GM12878 (cell line): ENCODE data around the gene EGR1. TPM values are rescaled to one million over a fixed set of nuclear protein-coding genes. Genes with fewer than 3 reads are reported as not detected.
A peak's percentile ranks its signal among the peaks of the same experiment; 100 is the strongest.

Experiments
- CEBPB ChIP-seq, 2 experiments: fragments of 150-350 bp in 1 of 2; IDR thresholded peaks; 2 replicates each; pipeline ENCODE4 v1.6.1; 2012 to 2014; ENCODE audit warnings: low read depth in 2 of 2, low read length in 2 of 2, borderline replicate concordance in 1 of 2, inconsistent platforms in 1 of 2
- CHD4 ChIP-seq: fragments of 200-600 bp; sonication (generic); IDR thresholded peaks from 2 replicates; pipeline ENCODE4 v1.6.1; 2016; ENCODE audit warnings: mild to moderate bottlenecking
- FOS ChIP-seq: IDR thresholded peaks from 3 replicates; pipeline ENCODE4 v1.6.1; 2011; ENCODE audit warnings: borderline replicate concordance; ENCODE audit not compliant: insufficient read length; ENCODE audit errors: extremely low read depth
- IKZF1 ChIP-seq: fragments of 450-650 bp; conservative IDR thresholded peaks from 2 replicates; pipeline ENCODE4 v1.6.1; 2017; ENCODE audit warnings: antibody characterized with exemption, mild to moderate bottlenecking
- IRF4 ChIP-seq: IDR thresholded peaks from 2 replicates; pipeline ENCODE4 v1.6.1; 2011; ENCODE audit warnings: low read depth, low read length
- JUNB ChIP-seq: IDR thresholded peaks from 2 replicates; pipeline ENCODE4 v1.6.1; 2016; ENCODE audit warnings: antibody characterized with exemption, mild to moderate bottlenecking
- MEF2A ChIP-seq: IDR thresholded peaks from 2 replicates; pipeline ENCODE4 v1.6.1; 2011; ENCODE audit warnings: low read depth, mild to moderate bottlenecking, low read length, moderate library complexity; ENCODE audit not compliant: insufficient read depth
- MXI1 ChIP-seq: fragments of 150-350 bp; IDR thresholded peaks from 2 replicates; pipeline ENCODE4 v1.6.1; 2011; ENCODE audit warnings: low read depth, mild to moderate bottlenecking, inconsistent platforms, low read length, improper control_type of control experiment
- MYC ChIP-seq: IDR thresholded peaks from 2 replicates; pipeline ENCODE4 v1.6.1; 2011; ENCODE audit warnings: mild to moderate bottlenecking, low read length, moderate library complexity, inconsistent platforms; ENCODE audit not compliant: insufficient read depth, insufficient replicate concordance, insufficient read length, severe bottlenecking
- NFYA ChIP-seq: IDR thresholded peaks from 2 replicates; pipeline ENCODE4 v1.6.1; 2011; ENCODE audit warnings: low read depth, mild to moderate bottlenecking, low read length, improper control_type of control experiment, borderline replicate concordance
- NR2C2 ChIP-seq: IDR thresholded peaks from 2 replicates; pipeline ENCODE4 v1.6.1; 2011; ENCODE audit warnings: borderline replicate concordance, low read depth; ENCODE audit not compliant: control insufficient read depth, insufficient read length
- RAD21 ChIP-seq: IDR thresholded peaks from 2 replicates; pipeline ENCODE4 v1.6.1; 2011; ENCODE audit warnings: mild to moderate bottlenecking, low read depth, low read length, moderate library complexity; ENCODE audit not compliant: insufficient read depth
- SIX5 ChIP-seq: IDR thresholded peaks from 2 replicates; pipeline ENCODE4 v1.6.1; 2011; ENCODE audit warnings: mild to moderate bottlenecking, low read depth, low read length, moderate library complexity; ENCODE audit not compliant: severe bottlenecking
- STAT3 ChIP-seq: IDR thresholded peaks from 2 replicates; pipeline ENCODE4 v1.6.1; 2011; ENCODE audit warnings: low read depth, low read length, improper control_type of control experiment
- TARDBP ChIP-seq: IDR thresholded peaks from 2 replicates; pipeline ENCODE4 v1.6.1; 2016; ENCODE audit warnings: borderline replicate concordance
- TCF12 ChIP-seq: IDR thresholded peaks from 2 replicates; pipeline ENCODE4 v1.6.1; 2011; ENCODE audit warnings: low read depth, mild to moderate bottlenecking, low read length
- TCF3 ChIP-seq: IDR thresholded peaks from 2 replicates; pipeline ENCODE4 v1.6.1; 2012; ENCODE audit warnings: low read depth, mild to moderate bottlenecking, low read length, borderline replicate concordance; ENCODE audit not compliant: insufficient read depth
- polyA plus RNA-seq, 11 experiments: library from polyadenylated mRNA; depleted of rRNA in 4 of 11; unstranded in 6 of 11; stranded (reverse) in 5 of 11; fragments of >200 nt; fragmentation: Nextera tagmentation in 4 of 11; fragmentation: Illumina TruSeq in 1 of 11; extraction: Ambion mirVana in 4 of 11; extraction: Trizol in 1 of 11; gene quantifications; 1 replicate in 1 of 11; 2 replicates in 10 of 11; pipeline versions ENCODE4 v1.2.1 to v1.2.3, GENCODE V29; 2011 to 2016; ENCODE audit warnings: inconsistent platforms in 2 of 11, missing spikeins in 2 of 11, low read depth in 1 of 11
- total RNA-seq, 4 experiments: library from RNA; depleted of rRNA in 3 of 4; stranded (reverse); fragments of >200 nt in 3 of 4; fragmentation: Illumina TruSeq in 1 of 4; extraction: Trizol in 1 of 4; gene quantifications; 2 replicates each; pipeline versions ENCODE4 v1.2.1 to v1.2.3, GENCODE V29; 2013 to 2021
- TF ChIP-seq, protein P1 (sequence below), 3 experiments: IDR thresholded peaks in 2 of 3; conservative IDR thresholded peaks in 1 of 3; 2 replicates each; pipeline ENCODE4 v1.5.1; 2011; ENCODE audit warnings: low read depth in 3 of 3, low read length in 3 of 3, mild to moderate bottlenecking in 3 of 3, control low read depth in 2 of 3, moderate library complexity in 2 of 3, inconsistent platforms in 1 of 3, mixed read lengths in 1 of 3; ENCODE audit not compliant: control insufficient read depth in 2 of 3, insufficient read depth in 1 of 3; ENCODE audit errors: extremely low read depth in 1 of 3
- TF ChIP-seq, protein P2 (sequence below): fragments of 450-650 bp; IDR thresholded peaks from 2 replicates; pipeline ENCODE4 v1.6.1; 2014; ENCODE audit warnings: mild to moderate bottlenecking
- TF ChIP-seq, protein P3 (sequence below): fragments of 450-650 bp; IDR thresholded peaks from 2 replicates; pipeline ENCODE4 v1.6.1; 2017; ENCODE audit warnings: low read depth, mild to moderate bottlenecking, moderate library complexity
- TF ChIP-seq, protein P4 (sequence below): fragments of 450-650 bp; formaldehyde crosslinking; IDR thresholded peaks from 2 replicates; pipeline ENCODE4 v1.4.0; 2020; ENCODE audit warnings: mild to moderate bottlenecking, moderate library complexity
- TF ChIP-seq, protein P5 (sequence below): IDR thresholded peaks from 2 replicates; pipeline ENCODE4 v1.6.1; 2011; ENCODE audit warnings: low read depth, low read length, improper control_type of control experiment, borderline replicate concordance

EGR1 gene
- total and polyA plus RNA-seq, 10 of the 15 experiments (the other 5 are each of a cell fraction or from before 2014, with no cell fraction given): 0.89 to 7.3 (median 2.5) TPM

DNA sequence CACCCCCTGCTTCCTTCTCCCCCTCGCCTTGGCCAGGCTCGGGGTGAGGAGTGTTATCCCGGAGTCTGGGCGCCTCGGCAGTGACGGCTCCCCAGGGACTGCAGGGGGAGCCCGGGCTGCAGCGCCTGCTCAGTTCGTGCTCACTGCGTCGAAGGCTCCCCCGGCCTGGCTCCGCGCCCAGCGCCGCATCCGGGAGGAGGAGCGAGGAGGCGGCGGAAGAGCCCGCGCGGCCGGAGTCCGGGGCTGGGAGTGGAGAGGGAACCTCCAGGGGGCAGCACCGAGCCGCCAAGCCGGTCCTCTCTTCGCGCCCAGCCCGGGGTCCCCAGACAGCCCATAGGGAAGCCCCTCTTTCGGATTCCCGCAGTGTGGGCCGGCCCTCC, 1.3 kb upstream of the EGR1 start (continued):
- TF ChIP-seq, protein P1, sequence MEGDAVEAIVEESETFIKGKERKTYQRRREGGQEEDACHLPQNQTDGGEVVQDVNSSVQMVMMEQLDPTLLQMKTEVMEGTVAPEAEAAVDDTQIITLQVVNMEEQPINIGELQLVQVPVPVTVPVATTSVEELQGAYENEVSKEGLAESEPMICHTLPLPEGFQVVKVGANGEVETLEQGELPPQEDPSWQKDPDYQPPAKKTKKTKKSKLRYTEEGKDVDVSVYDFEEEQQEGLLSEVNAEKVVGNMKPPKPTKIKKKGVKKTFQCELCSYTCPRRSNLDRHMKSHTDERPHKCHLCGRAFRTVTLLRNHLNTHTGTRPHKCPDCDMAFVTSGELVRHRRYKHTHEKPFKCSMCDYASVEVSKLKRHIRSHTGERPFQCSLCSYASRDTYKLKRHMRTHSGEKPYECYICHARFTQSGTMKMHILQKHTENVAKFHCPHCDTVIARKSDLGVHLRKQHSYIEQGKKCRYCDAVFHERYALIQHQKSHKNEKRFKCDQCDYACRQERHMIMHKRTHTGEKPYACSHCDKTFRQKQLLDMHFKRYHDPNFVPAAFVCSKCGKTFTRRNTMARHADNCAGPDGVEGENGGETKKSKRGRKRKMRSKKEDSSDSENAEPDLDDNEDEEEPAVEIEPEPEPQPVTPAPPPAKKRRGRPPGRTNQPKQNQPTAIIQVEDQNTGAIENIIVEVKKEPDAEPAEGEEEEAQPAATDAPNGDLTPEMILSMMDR (IDR thresholded peaks at IDR 0.05 in 2 of 3, conservative IDR thresholded peaks at IDR 0.05 in 1 of 3; ENCODE audit: control insufficient read depth in 2 of 3, extremely low read depth in 1 of 3, insufficient read depth in 1 of 3, low read depth in 3 of 3, low read length in 3 of 3): peak; percentile 79 to 81 (median 80)
- TF ChIP-seq IRF4 (no peak), TCF3 (no peak), TARDBP (no peak), NFYA (no peak), NR2C2 (no peak), FOS (no peak), CHD4 (no peak), JUNB (no peak), SIX5 (no peak), MEF2A (no peak), CEBPB (IDR thresholded peaks at IDR 0.05; ENCODE audit: borderline replicate concordance in 1 of 2, low read depth in 2 of 2, low read length in 2 of 2) (no peak), MXI1 (peak; percentile 45; the same call in 1 of the 2 replicates), IKZF1 (peak; percentile 89), TCF12 (no peak), MYC (no peak), RAD21 (peak; percentile 29; the same call in 1 of the 2 replicates), STAT3 (no peak)
- TF ChIP-seq, protein P2, sequence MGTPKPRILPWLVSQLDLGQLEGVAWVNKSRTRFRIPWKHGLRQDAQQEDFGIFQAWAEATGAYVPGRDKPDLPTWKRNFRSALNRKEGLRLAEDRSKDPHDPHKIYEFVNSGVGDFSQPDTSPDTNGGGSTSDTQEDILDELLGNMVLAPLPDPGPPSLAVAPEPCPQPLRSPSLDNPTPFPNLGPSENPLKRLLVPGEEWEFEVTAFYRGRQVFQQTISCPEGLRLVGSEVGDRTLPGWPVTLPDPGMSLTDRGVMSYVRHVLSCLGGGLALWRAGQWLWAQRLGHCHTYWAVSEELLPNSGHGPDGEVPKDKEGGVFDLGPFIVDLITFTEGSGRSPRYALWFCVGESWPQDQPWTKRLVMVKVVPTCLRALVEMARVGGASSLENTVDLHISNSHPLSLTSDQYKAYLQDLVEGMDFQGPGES: no peak
- TF ChIP-seq, protein P3, sequence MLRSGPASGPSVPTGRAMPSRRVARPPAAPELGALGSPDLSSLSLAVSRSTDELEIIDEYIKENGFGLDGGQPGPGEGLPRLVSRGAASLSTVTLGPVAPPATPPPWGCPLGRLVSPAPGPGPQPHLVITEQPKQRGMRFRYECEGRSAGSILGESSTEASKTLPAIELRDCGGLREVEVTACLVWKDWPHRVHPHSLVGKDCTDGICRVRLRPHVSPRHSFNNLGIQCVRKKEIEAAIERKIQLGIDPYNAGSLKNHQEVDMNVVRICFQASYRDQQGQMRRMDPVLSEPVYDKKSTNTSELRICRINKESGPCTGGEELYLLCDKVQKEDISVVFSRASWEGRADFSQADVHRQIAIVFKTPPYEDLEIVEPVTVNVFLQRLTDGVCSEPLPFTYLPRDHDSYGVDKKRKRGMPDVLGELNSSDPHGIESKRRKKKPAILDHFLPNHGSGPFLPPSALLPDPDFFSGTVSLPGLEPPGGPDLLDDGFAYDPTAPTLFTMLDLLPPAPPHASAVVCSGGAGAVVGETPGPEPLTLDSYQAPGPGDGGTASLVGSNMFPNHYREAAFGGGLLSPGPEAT: 0 out of 2 replicates have a peak, but pooled peaks have one; percentile 21
- TF ChIP-seq, protein P4, sequence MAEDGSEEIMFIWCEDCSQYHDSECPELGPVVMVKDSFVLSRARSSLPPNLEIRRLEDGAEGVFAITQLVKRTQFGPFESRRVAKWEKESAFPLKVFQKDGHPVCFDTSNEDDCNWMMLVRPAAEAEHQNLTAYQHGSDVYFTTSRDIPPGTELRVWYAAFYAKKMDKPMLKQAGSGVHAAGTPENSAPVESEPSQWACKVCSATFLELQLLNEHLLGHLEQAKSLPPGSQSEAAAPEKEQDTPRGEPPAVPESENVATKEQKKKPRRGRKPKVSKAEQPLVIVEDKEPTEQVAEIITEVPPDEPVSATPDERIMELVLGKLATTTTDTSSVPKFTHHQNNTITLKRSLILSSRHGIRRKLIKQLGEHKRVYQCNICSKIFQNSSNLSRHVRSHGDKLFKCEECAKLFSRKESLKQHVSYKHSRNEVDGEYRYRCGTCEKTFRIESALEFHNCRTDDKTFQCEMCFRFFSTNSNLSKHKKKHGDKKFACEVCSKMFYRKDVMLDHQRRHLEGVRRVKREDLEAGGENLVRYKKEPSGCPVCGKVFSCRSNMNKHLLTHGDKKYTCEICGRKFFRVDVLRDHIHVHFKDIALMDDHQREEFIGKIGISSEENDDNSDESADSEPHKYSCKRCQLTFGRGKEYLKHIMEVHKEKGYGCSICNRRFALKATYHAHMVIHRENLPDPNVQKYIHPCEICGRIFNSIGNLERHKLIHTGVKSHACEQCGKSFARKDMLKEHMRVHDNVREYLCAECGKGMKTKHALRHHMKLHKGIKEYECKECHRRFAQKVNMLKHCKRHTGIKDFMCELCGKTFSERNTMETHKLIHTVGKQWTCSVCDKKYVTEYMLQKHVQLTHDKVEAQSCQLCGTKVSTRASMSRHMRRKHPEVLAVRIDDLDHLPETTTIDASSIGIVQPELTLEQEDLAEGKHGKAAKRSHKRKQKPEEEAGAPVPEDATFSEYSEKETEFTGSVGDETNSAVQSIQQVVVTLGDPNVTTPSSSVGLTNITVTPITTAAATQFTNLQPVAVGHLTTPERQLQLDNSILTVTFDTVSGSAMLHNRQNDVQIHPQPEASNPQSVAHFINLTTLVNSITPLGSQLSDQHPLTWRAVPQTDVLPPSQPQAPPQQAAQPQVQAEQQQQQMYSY (CRISPR knock-in tag): no peak
- TF ChIP-seq, protein P5, sequence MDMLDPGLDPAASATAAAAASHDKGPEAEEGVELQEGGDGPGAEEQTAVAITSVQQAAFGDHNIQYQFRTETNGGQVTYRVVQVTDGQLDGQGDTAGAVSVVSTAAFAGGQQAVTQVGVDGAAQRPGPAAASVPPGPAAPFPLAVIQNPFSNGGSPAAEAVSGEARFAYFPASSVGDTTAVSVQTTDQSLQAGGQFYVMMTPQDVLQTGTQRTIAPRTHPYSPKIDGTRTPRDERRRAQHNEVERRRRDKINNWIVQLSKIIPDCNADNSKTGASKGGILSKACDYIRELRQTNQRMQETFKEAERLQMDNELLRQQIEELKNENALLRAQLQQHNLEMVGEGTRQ: no peak
